Measurements from ENCODE around the gene PPP2R1B. TPM values are rescaled to one million over a fixed set of nuclear protein-coding genes. Genes with fewer than 3 reads are reported as not detected.

PPP2R1B gene
- total and polyA plus RNA-seq, 4 donors: 33.2 to 316 (median 52.5) TPM

- Histone ChIP-seq H3K4me3 (ENCODE audit: low read depth in 1 of 3, low read length in 3 of 3) (no peak overlapping the region), H3K27ac (ENCODE audit: low read depth in 1 of 2, low read length in 2 of 2) (no peak overlapping the region), H3K4me1 (ENCODE audit: control insufficient read depth in 4 of 4, insufficient read depth in 4 of 4, low read length in 3 of 4) (peaks cover 0 to 4% (median 0%) of the 10 kb centered on the region in 4 donors), H3K27me3 (ENCODE audit: control insufficient read depth in 4 of 4, insufficient read depth in 4 of 4, low read length in 3 of 4) (no peaks in the 10 kb centered on the region), H3K9ac (ENCODE audit: low read depth in 1 of 2, low read length in 2 of 2) (no peak overlapping the region), H3K9me3 (ENCODE audit: control insufficient read depth in 4 of 4, low read length in 3 of 4) (no peaks in the 10 kb centered on the region), H3K36me3 (ENCODE audit: control insufficient read depth in 4 of 4, insufficient read depth in 3 of 4, low read depth in 1 of 4, low read length in 3 of 4) (no peaks in the 10 kb centered on the region)
- WGBS: 99% methylated on average over 2 of the region's 2 CpGs
- DNase-seq (ENCODE audit: low spot score): no peak
- TF ChIP-seq YY1 (IDR thresholded peaks at IDR 0.05) (no peak), RAD21 (IDR thresholded peaks at IDR 0.05) (no peak), MAX (IDR thresholded peaks at IDR 0.05) (no peak), GABPA (IDR thresholded peaks at IDR 0.05 in 1 of 2, conservative IDR thresholded peaks at IDR 0.05 in 1 of 2) (no peak), HNF4A (conservative IDR thresholded peaks at IDR 0.05) (no peak)
Measured at GRCh38 chr11:111811445-111811844, 45.3 kb upstream of the PPP2R1B start.

GRCh38 chr11:111808834-111809233 lies 42.6 kb upstream of the PPP2R1B start:
- no peaks in the 10 kb centered on the region for H3K9me3 ChIP-seq (ENCODE audit: control insufficient read depth in 4 of 4, low read length in 3 of 4)
- no peak for DNase-seq (ENCODE audit: low spot score)
- peaks cover 2 to 8% (median 6%) of the 10 kb centered on the region in 4 donors for H3K36me3 ChIP-seq (ENCODE audit: control insufficient read depth in 4 of 4, insufficient read depth in 3 of 4, low read depth in 1 of 4, low read length in 3 of 4)
- no peak overlapping the region for H3K4me3 ChIP-seq (ENCODE audit: low read depth in 1 of 3, low read length in 3 of 3)
- peaks cover 0 to 4% (median 0%) of the 10 kb centered on the region in 4 donors for H3K4me1 ChIP-seq (ENCODE audit: control insufficient read depth in 4 of 4, insufficient read depth in 4 of 4, low read length in 3 of 4)
- H3K27ac ChIP-seq (ENCODE audit: low read depth in 1 of 2, low read length in 2 of 2): no peak overlapping the region
- H3K27me3 ChIP-seq (ENCODE audit: control insufficient read depth in 4 of 4, insufficient read depth in 4 of 4, low read length in 3 of 4): no peaks in the 10 kb centered on the region
- TF ChIP-seq JUND (IDR thresholded peaks at IDR 0.05): no peak
- TF ChIP-seq REST (IDR thresholded peaks at IDR 0.05): no peak
- TF ChIP-seq MAX (IDR thresholded peaks at IDR 0.05): no peak
- TF ChIP-seq FOXA2 (IDR thresholded peaks at IDR 0.05): no peak
- no peak for TF ChIP-seq EGR1 (IDR thresholded peaks at IDR 0.05; ENCODE audit: low read depth in 2 of 2)
- TF ChIP-seq TAF1 (conservative IDR thresholded peaks at IDR 0.05): no peak
- TF ChIP-seq ZBTB33 (IDR thresholded peaks at IDR 0.05): no peak
- TF ChIP-seq HNF4A (conservative IDR thresholded peaks at IDR 0.05): no peak
- no peak for TF ChIP-seq HNF4G (IDR thresholded peaks at IDR 0.05)
- TF ChIP-seq RAD21 (IDR thresholded peaks at IDR 0.05): no peak
- TF ChIP-seq CTCF (IDR thresholded peaks at IDR 0.05; ENCODE audit: low read depth, low read length, missing input control): no peak
- TF ChIP-seq YY1 (IDR thresholded peaks at IDR 0.05): no peak
- no peak for TF ChIP-seq NR2F2 (IDR thresholded peaks at IDR 0.05)
- TF ChIP-seq RXRA (IDR thresholded peaks at IDR 0.05): no peak
- no peak for TF ChIP-seq GABPA (IDR thresholded peaks at IDR 0.05 in 1 of 2, conservative IDR thresholded peaks at IDR 0.05 in 1 of 2)
- no peak for TF ChIP-seq ATF3 (IDR thresholded peaks at IDR 0.05)
- no peak overlapping the region for H3K9ac ChIP-seq (ENCODE audit: low read depth in 1 of 2, low read length in 2 of 2)
- WGBS: 98% methylated on average over 2 of the region's 2 CpGs

All from liver (tissue), 9 donors.